RWPE1 (cell line): ENCODE results near the gene GLCE.
A peak's percentile ranks its signal among the peaks of the same experiment; 100 is the strongest.

ENCODE experiments used
- CTCF ChIA-PET: fragments of 350-600 bp; sonication (Branson Sonifier 250); formaldehyde crosslinking; extraction: SDS; loops from one replicate; lab custom pipeline; 2021; lab: Yijun Ruan, JAX
- POLR2A ChIA-PET: fragments of 400-600 bp; formaldehyde crosslinking; extraction: SDS; loops from one replicate; lab custom pipeline; 2020; ENCODE audit warnings: antibody characterized with exemption; ENCODE audit not compliant: low non-redundant PET; lab: Yijun Ruan, JAX
- DNase-seq: peaks from one replicate; pipeline ENCODE4 v3.0.0; 2012; ENCODE audit warnings: low spot score
- H3K27ac ChIP-seq: fragments of 450-650 bp; 2 replicates; pipeline ENCODE4 v1.5.1; 2017
- CTCF ChIP-seq: fragments of 450-650 bp; conservative IDR thresholded peaks from 2 replicates; pipeline ENCODE4 v1.5.1; 2017; ENCODE audit warnings: low read depth, mild to moderate bottlenecking

The GLCE gene

GRCh38 chr15:69160141-69160993 lies at the start of gene GLCE:
Gene GLCE (plus strand): TSS chr15:69160635. CDS start chr15:69255807, 95,172 bp downstream.
- ChIA-PET POLR2A (interaction anchor here (0.5 to 1.2 kb wide), 2 partner anchors 67 to 120 kb away, joined by 3 to 4 read pairs; no protein-coding TSS in a partner anchor), CTCF (interaction anchor here (0.6 to 1.1 kb wide), 2 partner anchors 9 to 476 kb away, joined by 4 read pairs; no protein-coding TSS in a partner anchor)
- peak within 1 kb of the TSS; percentile 76 for H3K27ac ChIP-seq
- DNase-seq: peak; percentile 100
- no peak for TF ChIP-seq CTCF

- no peak for TF ChIP-seq CTCF
- POLR2A ChIA-PET: no interaction called here
- CTCF ChIA-PET: no interaction called here
These were observed 46.0 kb upstream of the GLCE start for GRCh38 chr15:69114331-69114928.

GRCh38 chr15:69115031-69115430 lies 45.4 kb upstream of the GLCE start:
- CTCF ChIA-PET: interaction anchor here (1.0 kb wide), 1 partner anchor 166 kb away, joined by 5 read pairs; no protein-coding TSS in a partner anchor

More at GRCh38 chr15:69114331-69114928, 46.0 kb upstream of the GLCE start:
- DNase-seq: no peak
- no peak overlapping the region for H3K27ac ChIP-seq

GRCh38 chr15:69116391-69116790 lies 44.0 kb upstream of the GLCE start:
- ChIA-PET POLR2A (no interaction called here), CTCF (interaction anchor here (0.6 kb wide), 1 partner anchor 9 kb away, joined by 3 read pairs; no protein-coding TSS in a partner anchor)
- TF ChIP-seq CTCF: no peak
- DNase-seq: no peak
- no peak overlapping the region for H3K27ac ChIP-seq

More at GRCh38 chr15:69115031-69115430, 45.4 kb upstream of the GLCE start:
- POLR2A ChIA-PET: no interaction called here
- no peak for DNase-seq
- no peak for TF ChIP-seq CTCF
- H3K27ac ChIP-seq: no peak overlapping the region

- no peak overlapping the region for H3K27ac ChIP-seq
- POLR2A ChIA-PET: no interaction called here
- no peak for TF ChIP-seq CTCF
- DNase-seq: peak; percentile 38
- CTCF ChIA-PET: no interaction called here
These were observed 43.0 kb upstream of the GLCE start for GRCh38 chr15:69117431-69117871.

GRCh38 chr15:69118089-69118488 lies 42.3 kb upstream of the GLCE start:
- DNase-seq: no peak

More at GRCh38 chr15:69118089-69118488, 42.3 kb upstream of the GLCE start:
- POLR2A ChIA-PET: no interaction called here
- no peak for TF ChIP-seq CTCF
- no peak overlapping the region for H3K27ac ChIP-seq
- CTCF ChIA-PET: no interaction called here
